Panc1 (cell line): Measurements from ENCODE around the gene PGF. TPM values are rescaled to one million over a fixed set of nuclear protein-coding genes. Genes with fewer than 3 reads are reported as not detected.

Experiments
- ATAC-seq: fragments of 200-7000 bp; cut with Tn5 transposase; 2 replicates; pipeline ENCODE4 v1.9.1; 2020; ENCODE audit warnings: mild to moderate bottlenecking, moderate library complexity
- BruUV-seq: library from RNA; stranded (reverse); fragments of 400-500 nt; replicated peaks from 2 replicates; lab custom pipeline; 2021; lab: Mats Ljungman, UMichigan
- CTCF ChIA-PET: fragments of 300-600 bp; sonication (Branson Sonifier 250); formaldehyde crosslinking; loops from one replicate; lab custom pipeline; 2022; ENCODE audit warnings: antibody characterized with exemption; lab: Charles Lee
- POLR2A ChIA-PET: fragments of 300-600 bp; sonication (Branson Sonifier 250); formaldehyde crosslinking; loops from one replicate; lab custom pipeline; 2022; ENCODE audit warnings: antibody characterized with exemption; lab: Charles Lee
- DNase-seq: peaks from one replicate; pipeline ENCODE4 v3.0.0-alpha.2; 2010; ENCODE audit warnings: low read depth, low spot score
- H3K27ac ChIP-seq: 2 replicates; pipeline ENCODE4 v1.5.1; 2011; ENCODE audit warnings: mild to moderate bottlenecking, low read length, inconsistent platforms
- H3K27me3 ChIP-seq: fragments of 200-500 bp; sonication (Bioruptor generic); 2 replicates; pipeline ENCODE4 v1.6.0; 2014; ENCODE audit warnings: low read length, inconsistent platforms; ENCODE audit not compliant: control insufficient read depth, insufficient read depth
- H3K36me3 ChIP-seq: fragments of 200-500 bp; sonication (Bioruptor generic); 2 replicates; pipeline ENCODE4 v1.5.1; 2014; ENCODE audit warnings: inconsistent platforms, mild to moderate bottlenecking, low read length, moderate library complexity; ENCODE audit not compliant: control insufficient read depth, insufficient read depth
- H3K4me1 ChIP-seq: 2 replicates; pipeline ENCODE4 v1.5.1; 2011; ENCODE audit warnings: inconsistent platforms, mild to moderate bottlenecking, low read length, moderate library complexity; ENCODE audit not compliant: control insufficient read depth, insufficient read depth
- H3K4me3 ChIP-seq, 2 experiments: 2 replicates each; pipeline ENCODE4 v1.5.1; 2011 to 2012; ENCODE audit warnings: low read depth in 2 of 2, low read length in 2 of 2, mild to moderate bottlenecking in 2 of 2, inconsistent platforms in 1 of 2, moderate library complexity in 1 of 2
- H3K9me3 ChIP-seq: fragments of 200-500 bp; sonication (Bioruptor generic); 2 replicates; pipeline ENCODE4 v1.5.1; 2014; ENCODE audit warnings: low read depth, mild to moderate bottlenecking, inconsistent platforms, low read length, moderate library complexity; ENCODE audit not compliant: control insufficient read depth, insufficient read depth
- POLR2AphosphoS5 ChIP-seq: IDR thresholded peaks from 2 replicates; pipeline ENCODE4 v1.6.1; 2012; ENCODE audit warnings: mild to moderate bottlenecking, low read depth, low read length, moderate library complexity
- SIN3A ChIP-seq: IDR thresholded peaks from 2 replicates; pipeline ENCODE4 v1.6.1; 2012; ENCODE audit warnings: low read depth, mild to moderate bottlenecking, low read length, moderate library complexity, borderline replicate concordance; ENCODE audit not compliant: insufficient read depth
- TCF7L2 ChIP-seq: IDR thresholded peaks from 2 replicates; pipeline ENCODE4 v1.6.1; 2011; ENCODE audit warnings: mild to moderate bottlenecking, low read depth, low read length, inconsistent platforms
- in situ Hi-C: cut with HindIII; loops from 2 replicates; pipeline ENCODE4 v1.10.0; 2016; ENCODE audit warnings: low sequenced_read_pairs, low pct_unique_long_range_greater_than_20kb
- intact Hi-C: fragments of 100-400 bp; cut with micrococcal nuclease; formaldehyde crosslinking; loops from one replicate; pipeline ENCODE4 v1.10.0; 2022; ENCODE audit not compliant: unreplicated experiment
- total RNA-seq: library from RNA; stranded (reverse); gene quantifications from one replicate; pipeline ENCODE4 v1.2.1, GENCODE V29; 2021; ENCODE audit not compliant: unreplicated experiment
- TF ChIP-seq, protein P1 (sequence below): fragments of 450-650 bp; IDR thresholded peaks from 2 replicates; pipeline ENCODE4 v1.5.1; 2017; ENCODE audit warnings: mild to moderate bottlenecking
- TF ChIP-seq, protein P2 (sequence below), 2 experiments: IDR thresholded peaks; 2 replicates each; pipeline ENCODE4 v1.6.1; 2011 to 2012; ENCODE audit warnings: low read depth in 2 of 2, control low read depth in 1 of 2, low read length in 1 of 2, mild to moderate bottlenecking in 1 of 2, moderate library complexity in 1 of 2; ENCODE audit not compliant: insufficient read depth in 1 of 2

Gene PGF
- total RNA-seq, 1 experiment from 2014 or later, result 7.3 TPM

DNA sequence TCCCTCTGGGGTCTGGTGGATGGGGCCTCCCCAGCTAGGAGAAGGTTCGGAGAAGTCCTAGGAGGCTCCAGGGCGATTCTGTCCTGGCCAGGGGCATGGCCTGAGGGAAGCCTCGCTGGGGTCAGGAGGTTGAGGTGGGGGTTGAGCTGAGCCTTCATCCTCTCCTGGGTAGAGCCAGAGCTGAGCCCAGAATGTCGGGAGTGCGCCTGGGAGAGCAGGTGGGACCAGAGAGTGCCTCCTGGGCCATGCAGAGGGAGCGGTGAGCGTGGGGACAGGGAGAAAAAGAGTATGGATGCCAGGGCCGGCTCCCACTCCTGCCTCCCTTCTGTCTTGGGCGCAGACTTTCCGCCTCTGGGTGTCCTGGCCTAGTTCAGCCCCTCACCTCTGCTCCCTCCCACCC lies 45.5 kb downstream of the PGF start:
- Histone ChIP-seq H3K4me3 (no peak overlapping the region), H3K4me1 (no peaks in the 10 kb centered on the region), H3K9me3 (no peaks in the 10 kb centered on the region), H3K27me3 (no peaks in the 10 kb centered on the region), H3K36me3 (no peaks in the 10 kb centered on the region), H3K27ac (no peak overlapping the region)
- no peak for TF ChIP-seq POLR2AphosphoS5
- TF ChIP-seq SIN3A, result no peak
- no peak for TF ChIP-seq TCF7L2
- TF ChIP-seq, protein P1, sequence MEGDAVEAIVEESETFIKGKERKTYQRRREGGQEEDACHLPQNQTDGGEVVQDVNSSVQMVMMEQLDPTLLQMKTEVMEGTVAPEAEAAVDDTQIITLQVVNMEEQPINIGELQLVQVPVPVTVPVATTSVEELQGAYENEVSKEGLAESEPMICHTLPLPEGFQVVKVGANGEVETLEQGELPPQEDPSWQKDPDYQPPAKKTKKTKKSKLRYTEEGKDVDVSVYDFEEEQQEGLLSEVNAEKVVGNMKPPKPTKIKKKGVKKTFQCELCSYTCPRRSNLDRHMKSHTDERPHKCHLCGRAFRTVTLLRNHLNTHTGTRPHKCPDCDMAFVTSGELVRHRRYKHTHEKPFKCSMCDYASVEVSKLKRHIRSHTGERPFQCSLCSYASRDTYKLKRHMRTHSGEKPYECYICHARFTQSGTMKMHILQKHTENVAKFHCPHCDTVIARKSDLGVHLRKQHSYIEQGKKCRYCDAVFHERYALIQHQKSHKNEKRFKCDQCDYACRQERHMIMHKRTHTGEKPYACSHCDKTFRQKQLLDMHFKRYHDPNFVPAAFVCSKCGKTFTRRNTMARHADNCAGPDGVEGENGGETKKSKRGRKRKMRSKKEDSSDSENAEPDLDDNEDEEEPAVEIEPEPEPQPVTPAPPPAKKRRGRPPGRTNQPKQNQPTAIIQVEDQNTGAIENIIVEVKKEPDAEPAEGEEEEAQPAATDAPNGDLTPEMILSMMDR, result no peak
- TF ChIP-seq, protein P2, sequence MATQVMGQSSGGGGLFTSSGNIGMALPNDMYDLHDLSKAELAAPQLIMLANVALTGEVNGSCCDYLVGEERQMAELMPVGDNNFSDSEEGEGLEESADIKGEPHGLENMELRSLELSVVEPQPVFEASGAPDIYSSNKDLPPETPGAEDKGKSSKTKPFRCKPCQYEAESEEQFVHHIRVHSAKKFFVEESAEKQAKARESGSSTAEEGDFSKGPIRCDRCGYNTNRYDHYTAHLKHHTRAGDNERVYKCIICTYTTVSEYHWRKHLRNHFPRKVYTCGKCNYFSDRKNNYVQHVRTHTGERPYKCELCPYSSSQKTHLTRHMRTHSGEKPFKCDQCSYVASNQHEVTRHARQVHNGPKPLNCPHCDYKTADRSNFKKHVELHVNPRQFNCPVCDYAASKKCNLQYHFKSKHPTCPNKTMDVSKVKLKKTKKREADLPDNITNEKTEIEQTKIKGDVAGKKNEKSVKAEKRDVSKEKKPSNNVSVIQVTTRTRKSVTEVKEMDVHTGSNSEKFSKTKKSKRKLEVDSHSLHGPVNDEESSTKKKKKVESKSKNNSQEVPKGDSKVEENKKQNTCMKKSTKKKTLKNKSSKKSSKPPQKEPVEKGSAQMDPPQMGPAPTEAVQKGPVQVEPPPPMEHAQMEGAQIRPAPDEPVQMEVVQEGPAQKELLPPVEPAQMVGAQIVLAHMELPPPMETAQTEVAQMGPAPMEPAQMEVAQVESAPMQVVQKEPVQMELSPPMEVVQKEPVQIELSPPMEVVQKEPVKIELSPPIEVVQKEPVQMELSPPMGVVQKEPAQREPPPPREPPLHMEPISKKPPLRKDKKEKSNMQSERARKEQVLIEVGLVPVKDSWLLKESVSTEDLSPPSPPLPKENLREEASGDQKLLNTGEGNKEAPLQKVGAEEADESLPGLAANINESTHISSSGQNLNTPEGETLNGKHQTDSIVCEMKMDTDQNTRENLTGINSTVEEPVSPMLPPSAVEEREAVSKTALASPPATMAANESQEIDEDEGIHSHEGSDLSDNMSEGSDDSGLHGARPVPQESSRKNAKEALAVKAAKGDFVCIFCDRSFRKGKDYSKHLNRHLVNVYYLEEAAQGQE (IDR thresholded peaks at IDR 0.05; ENCODE audit: insufficient read depth in 1 of 2, low read depth in 2 of 2, low read length in 1 of 2), result no peak
- no TSS peak for BruUV-seq
- ATAC-seq, result no peak
- ChIA-PET POLR2A (no interaction called here), CTCF (no interaction called here)
- intact Hi-C loops, result no loop called here
- no peak for DNase-seq
- in situ Hi-C loops, result no loop called here

DNA sequence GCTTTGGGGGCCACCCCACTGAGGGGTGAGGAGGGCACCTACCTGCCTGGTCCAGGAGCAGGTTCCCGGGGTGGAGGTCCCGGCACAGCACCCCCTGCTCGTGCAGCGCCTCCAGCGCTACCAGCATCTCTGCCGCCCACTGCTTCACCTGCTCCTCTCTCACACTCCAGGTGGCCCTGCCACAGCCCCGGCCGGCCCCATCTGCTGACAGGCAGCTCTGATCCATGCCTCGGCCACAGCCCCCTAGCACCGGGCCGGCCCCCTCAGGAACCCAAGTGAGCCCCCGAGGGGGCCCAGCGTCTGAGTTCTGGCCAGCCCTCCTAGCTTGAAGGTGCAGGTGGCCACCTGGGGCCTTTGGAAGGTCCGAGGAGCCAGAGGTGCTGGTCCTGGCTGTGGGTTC lies 45.9 kb downstream of the PGF start:
- Histone ChIP-seq H3K4me3 (no peak overlapping the region), H3K4me1 (no peaks in the 10 kb centered on the region), H3K9me3 (no peaks in the 10 kb centered on the region), H3K36me3 (no peaks in the 10 kb centered on the region; the same call in 1 of the 2 replicates), H3K27me3 (no peaks in the 10 kb centered on the region), H3K27ac (no peak overlapping the region)
- ChIA-PET POLR2A (no interaction called here), CTCF (no interaction called here)
- BruUV-seq, result no TSS peak
- intact Hi-C loops, result no loop called here
- TF ChIP-seq, protein P2 (IDR thresholded peaks at IDR 0.05; ENCODE audit: insufficient read depth in 1 of 2, low read depth in 2 of 2, low read length in 1 of 2), result no peak
- no peak for TF ChIP-seq POLR2AphosphoS5
- no peak for TF ChIP-seq SIN3A
- TF ChIP-seq, protein P1, result no peak
- TF ChIP-seq TCF7L2, result no peak
- DNase-seq (no peak), ATAC-seq (no peak)
- in situ Hi-C loops, result no loop called here
